ENCODE results near the gene TMEM205.
A peak's percentile ranks its signal among the peaks of the same experiment; 100 is the strongest.

The TMEM205 gene

DNA sequence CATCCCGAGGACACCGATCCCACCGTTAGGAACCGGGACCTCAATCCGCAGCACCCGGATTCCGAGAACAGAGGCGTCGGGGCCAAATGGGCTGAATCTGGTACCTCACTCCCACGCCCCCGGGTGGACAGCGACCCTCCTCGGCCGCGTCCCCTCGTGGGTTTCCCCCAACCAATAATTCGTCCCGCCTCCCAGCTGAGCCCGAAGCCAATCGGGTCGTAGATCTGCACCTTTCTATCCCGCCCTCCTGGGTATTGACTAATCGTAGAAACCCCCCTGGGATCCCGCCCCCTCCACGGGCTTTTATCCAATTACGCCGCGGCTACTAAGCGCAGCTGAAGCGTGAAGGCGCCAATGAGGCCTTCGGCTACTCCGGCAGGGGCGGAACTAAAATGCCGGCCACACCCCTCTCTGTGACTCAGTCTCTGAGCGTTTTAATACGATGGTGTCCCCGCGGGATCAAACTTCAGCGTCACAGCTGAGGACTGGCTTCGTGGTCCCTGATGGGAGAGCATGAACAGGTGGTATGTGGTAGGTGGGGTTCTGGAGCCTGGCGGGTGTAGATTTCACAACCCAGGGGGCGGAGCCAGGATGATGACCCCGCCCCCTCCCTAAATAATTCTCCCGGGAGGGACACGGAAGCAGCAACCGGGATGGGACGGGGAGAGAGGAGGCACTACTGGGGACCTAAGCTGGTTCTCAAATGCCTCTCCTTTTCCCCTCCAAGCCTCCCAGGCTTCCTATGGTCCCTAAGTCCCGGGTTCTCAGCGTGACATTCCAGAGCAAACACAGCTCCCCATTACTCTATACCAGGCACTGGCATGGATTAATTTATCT is at the start of gene TMEM205, which contains the start of gene CCDC159:
Gene TMEM205 (minus strand): TSS at position 165 of the 837 bp plus-strand sequence. CDS start 649 bp downstream, outside the sequence.
Gene CCDC159 (plus strand): TSS at position 416 of the 837 bp plus-strand sequence. CDS start 88 bp downstream, at position 504.
- no peaks in the 10 kb centered on the region for H4K20me1 ChIP-seq (ENCODE audit: control insufficient read depth, insufficient read depth, low read depth, low read length)
- H3K4me2 ChIP-seq (ENCODE audit: low read length), result peak within 1 kb of the TSS; percentile 87
- peaks cover 9% of the 10 kb centered on the region for H3K36me3 ChIP-seq (ENCODE audit: control insufficient read depth, low read length)
- peaks cover 14% of the 10 kb centered on the region for H3K79me2 ChIP-seq (ENCODE audit: control insufficient read depth, low read length)
- no peak for TF ChIP-seq EZH2phosphoT487 (IDR thresholded peaks at IDR 0.05; ENCODE audit: borderline replicate concordance, low read length)
- TF ChIP-seq, protein P1, sequence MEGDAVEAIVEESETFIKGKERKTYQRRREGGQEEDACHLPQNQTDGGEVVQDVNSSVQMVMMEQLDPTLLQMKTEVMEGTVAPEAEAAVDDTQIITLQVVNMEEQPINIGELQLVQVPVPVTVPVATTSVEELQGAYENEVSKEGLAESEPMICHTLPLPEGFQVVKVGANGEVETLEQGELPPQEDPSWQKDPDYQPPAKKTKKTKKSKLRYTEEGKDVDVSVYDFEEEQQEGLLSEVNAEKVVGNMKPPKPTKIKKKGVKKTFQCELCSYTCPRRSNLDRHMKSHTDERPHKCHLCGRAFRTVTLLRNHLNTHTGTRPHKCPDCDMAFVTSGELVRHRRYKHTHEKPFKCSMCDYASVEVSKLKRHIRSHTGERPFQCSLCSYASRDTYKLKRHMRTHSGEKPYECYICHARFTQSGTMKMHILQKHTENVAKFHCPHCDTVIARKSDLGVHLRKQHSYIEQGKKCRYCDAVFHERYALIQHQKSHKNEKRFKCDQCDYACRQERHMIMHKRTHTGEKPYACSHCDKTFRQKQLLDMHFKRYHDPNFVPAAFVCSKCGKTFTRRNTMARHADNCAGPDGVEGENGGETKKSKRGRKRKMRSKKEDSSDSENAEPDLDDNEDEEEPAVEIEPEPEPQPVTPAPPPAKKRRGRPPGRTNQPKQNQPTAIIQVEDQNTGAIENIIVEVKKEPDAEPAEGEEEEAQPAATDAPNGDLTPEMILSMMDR (IDR thresholded peaks at IDR 0.05; ENCODE audit: low read depth, low read length, poor library complexity, severe bottlenecking), result peak; percentile 42
- no peaks in the 10 kb centered on the region for H3K9me2 ChIP-seq (replicated peaks; ENCODE audit: control insufficient read depth, low read length)
- H3K9me3 ChIP-seq (ENCODE audit: control insufficient read depth, insufficient read depth, low read length), result peaks cover 6% of the 10 kb centered on the region; the same call in 1 of the 2 replicates
- peak within 1 kb of the TSS; percentile 94 for H3K4me3 ChIP-seq (ENCODE audit: low read length)
- peaks cover 27% of the 10 kb centered on the region for H3K4me1 ChIP-seq (ENCODE audit: control insufficient read depth, low read length)
- no peaks in the 10 kb centered on the region for H3K27me3 ChIP-seq (ENCODE audit: control insufficient read depth, low read length)
- peak within 1 kb of the TSS; percentile 44 for H3K27ac ChIP-seq (ENCODE audit: low read depth, low read length)
- H3F3A ChIP-seq (ENCODE audit: control insufficient read depth, insufficient read depth), result no peaks in the 10 kb centered on the region

DNA sequence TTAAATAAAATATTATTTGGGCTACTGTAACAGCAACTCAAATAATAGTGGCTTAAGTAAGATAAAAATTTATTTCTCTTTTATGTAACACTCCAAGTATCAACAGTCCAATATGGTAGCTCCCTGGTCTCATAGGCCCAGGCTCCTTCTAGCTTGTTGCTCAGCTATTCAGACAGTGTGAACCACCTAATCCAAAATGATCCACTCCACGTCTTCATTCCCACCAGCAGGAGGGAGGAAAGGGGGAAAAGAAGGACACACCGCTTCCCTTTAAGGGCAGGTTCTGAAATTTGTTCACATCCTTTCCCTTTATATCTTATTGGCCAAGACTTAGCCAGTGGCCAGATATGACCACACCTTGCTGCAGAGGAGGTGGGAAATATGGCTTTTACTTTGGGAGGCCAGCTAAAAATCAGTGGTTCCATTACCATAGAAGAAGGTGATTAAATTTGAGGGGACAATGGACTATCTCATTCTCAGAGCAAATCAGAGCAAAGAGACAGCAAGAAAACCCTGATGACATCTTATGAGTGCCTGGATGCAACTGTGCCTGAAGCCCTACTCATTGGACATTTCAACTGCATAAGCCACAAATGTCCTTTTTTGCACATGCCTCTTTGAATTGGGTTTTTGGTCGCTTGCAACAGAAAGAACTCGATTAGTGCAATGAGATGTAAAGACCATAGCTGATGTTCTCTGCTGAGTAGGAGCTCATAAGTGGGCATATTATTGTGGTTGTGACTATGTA is 45.0 kb upstream of the TMEM205 start:
- Histone ChIP-seq H3K9me2 (replicated peaks; ENCODE audit: control insufficient read depth, low read length) (no peaks in the 10 kb centered on the region), H3F3A (ENCODE audit: control insufficient read depth, insufficient read depth) (no peaks in the 10 kb centered on the region), H3K4me3 (ENCODE audit: low read length) (no peak overlapping the region), H3K79me2 (ENCODE audit: control insufficient read depth, low read length) (no peaks in the 10 kb centered on the region), H3K4me1 (ENCODE audit: control insufficient read depth, low read length) (peaks cover 19% of the 10 kb centered on the region), H3K27ac (ENCODE audit: low read depth, low read length) (no peak overlapping the region), H3K4me2 (ENCODE audit: low read length) (no peak overlapping the region), H3K36me3 (ENCODE audit: control insufficient read depth, low read length) (no peaks in the 10 kb centered on the region), H3K27me3 (ENCODE audit: control insufficient read depth, low read length) (no peaks in the 10 kb centered on the region; the same call in 1 of the 2 replicates), H3K9me3 (ENCODE audit: control insufficient read depth, insufficient read depth, low read length) (peaks cover 3% of the 10 kb centered on the region; the same call in 1 of the 2 replicates), H4K20me1 (ENCODE audit: control insufficient read depth, insufficient read depth, low read depth, low read length) (no peaks in the 10 kb centered on the region)
- no peak for TF ChIP-seq EZH2phosphoT487 (IDR thresholded peaks at IDR 0.05; ENCODE audit: borderline replicate concordance, low read length)
- TF ChIP-seq, protein P1 (IDR thresholded peaks at IDR 0.05; ENCODE audit: low read depth, low read length, poor library complexity, severe bottlenecking), result no peak

DNA sequence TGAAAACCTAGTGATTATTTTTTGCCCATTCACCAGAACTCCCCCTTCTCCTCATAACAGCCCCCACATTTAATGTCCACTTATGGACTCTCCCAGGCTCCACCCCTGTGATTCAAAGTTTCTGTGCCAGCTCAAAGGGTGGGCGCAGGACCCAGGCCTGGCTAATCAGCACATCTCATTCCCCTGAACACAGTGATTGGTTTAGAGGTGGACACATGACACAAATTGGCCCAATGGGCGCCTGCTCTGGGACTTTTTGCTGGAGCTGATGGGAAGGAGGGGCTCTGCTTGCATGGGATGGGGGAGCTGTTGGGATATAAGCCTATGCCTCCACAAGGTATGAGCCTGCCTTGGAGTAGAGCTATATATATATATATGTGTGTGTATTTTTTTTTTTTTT is 44.3 kb upstream of the TMEM205 start:
- H3K9me2 ChIP-seq (replicated peaks; ENCODE audit: control insufficient read depth, low read length), result no peaks in the 10 kb centered on the region
- no peak overlapping the region for H3K27ac ChIP-seq (ENCODE audit: low read depth, low read length)
- H4K20me1 ChIP-seq (ENCODE audit: control insufficient read depth, insufficient read depth, low read depth, low read length), result no peaks in the 10 kb centered on the region
- TF ChIP-seq EZH2phosphoT487 (IDR thresholded peaks at IDR 0.05; ENCODE audit: borderline replicate concordance, low read length), result no peak
- TF ChIP-seq, protein P1 (IDR thresholded peaks at IDR 0.05; ENCODE audit: low read depth, low read length, poor library complexity, severe bottlenecking), result no peak
- H3K4me2 ChIP-seq (ENCODE audit: low read length), result no peak overlapping the region
- H3K27me3 ChIP-seq (ENCODE audit: control insufficient read depth, low read length), result no peaks in the 10 kb centered on the region; the same call in 1 of the 2 replicates
- H3K36me3 ChIP-seq (ENCODE audit: control insufficient read depth, low read length), result no peaks in the 10 kb centered on the region
- H3K4me3 ChIP-seq (ENCODE audit: low read length), result no peak overlapping the region
- H3F3A ChIP-seq (ENCODE audit: control insufficient read depth, insufficient read depth), result no peaks in the 10 kb centered on the region
- peaks cover 3% of the 10 kb centered on the region; the same call in 1 of the 2 replicates for H3K9me3 ChIP-seq (ENCODE audit: control insufficient read depth, insufficient read depth, low read length)
- H3K4me1 ChIP-seq (ENCODE audit: control insufficient read depth, low read length), result peaks cover 19% of the 10 kb centered on the region
- no peaks in the 10 kb centered on the region for H3K79me2 ChIP-seq (ENCODE audit: control insufficient read depth, low read length)
